AG08395 (cell line): ENCODE measurements around the gene ACTG1.

Source experiments
- DNase-seq: peaks from one replicate; pipeline ENCODE4 v3.0.0; 2012; ENCODE audit warnings: mixed read lengths, low spot score

ACTG1 gene

DNA sequence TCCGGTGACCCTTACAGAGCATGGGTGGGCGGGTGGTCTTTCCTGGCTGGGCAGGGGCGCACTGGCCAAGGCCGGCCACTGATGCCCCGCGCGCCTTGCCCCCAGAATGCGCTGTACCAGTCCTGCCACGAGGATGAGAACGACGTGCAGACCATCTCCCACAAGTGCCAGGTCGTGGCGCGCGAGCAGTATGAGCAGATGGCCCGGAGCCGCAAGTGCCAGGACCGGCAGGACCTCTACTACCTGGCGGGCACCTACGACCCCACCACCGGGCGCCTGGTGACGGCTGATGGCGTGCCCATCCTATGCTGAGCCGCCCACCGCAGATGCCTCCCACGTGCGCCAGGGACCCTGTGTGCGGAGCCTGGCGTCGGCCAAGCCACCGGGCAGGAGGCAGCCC, 49.1 kb downstream of the ACTG1 start:
- no peak for DNase-seq

GRCh38 chr17:81462506-81463125, 50.0 kb downstream of the ACTG1 start:
- DNase-seq: no peak

GRCh38 chr17:81461607-81462500, 50.7 kb downstream of the ACTG1 start:
- DNase-seq: no peak

GRCh38 chr17:81460856-81461460, 51.6 kb downstream of the ACTG1 start:
- no peak for DNase-seq
